Keratinocyte (primary cell): ENCODE results near the gene ARHGEF37. TPM values are rescaled to one million over a fixed set of nuclear protein-coding genes. Genes with fewer than 3 reads are reported as not detected.
A peak's percentile ranks its signal among the peaks of the same experiment; 100 is the strongest.
"Not testable (repeated sequence)": the region's sequence is repeated elsewhere in the genome, so short reads cannot be mapped to it uniquely, and the experiment has no call there.

ENCODE experiments used
- DNase-seq: peaks from one replicate; pipeline ENCODE4 v3.0.0-alpha.2; 2011; ENCODE audit warnings: low read depth, missing footprints, low spot score
- FAIRE-seq: peaks from 2 replicates; lab custom pipeline; 2011; peaks lifted over from hg19 to GRCh38; lab: Jason Lieb, UNC
- H2AFZ ChIP-seq: 2 replicates; pipeline ENCODE4 v1.6.0; 2012; ENCODE audit warnings: low read length, control low read depth, inconsistent platforms; ENCODE audit not compliant: control insufficient read depth
- H3K27ac ChIP-seq: 2 replicates; pipeline ENCODE4 v1.5.1; 2011; ENCODE audit warnings: low read length; ENCODE audit not compliant: control insufficient read depth, insufficient read depth
- H3K27me3 ChIP-seq: 3 replicates; pipeline ENCODE4 v1.6.0; 2011; ENCODE audit warnings: low read length; ENCODE audit not compliant: control insufficient read depth, insufficient read depth; ENCODE audit errors: extremely low read depth
- H3K36me3 ChIP-seq, 2 experiments: 2 replicates in 1 of 2; 3 replicates in 1 of 2; pipeline ENCODE4 v1.5.1; 2011; ENCODE audit warnings: low read length in 2 of 2, mild to moderate bottlenecking in 1 of 2; ENCODE audit not compliant: control insufficient read depth in 2 of 2, insufficient read depth in 2 of 2; ENCODE audit errors: extremely low read depth in 1 of 2
- H3K4me1 ChIP-seq: 3 replicates; pipeline ENCODE4 v1.5.1; 2011; ENCODE audit warnings: low read length; ENCODE audit not compliant: control insufficient read depth, insufficient read depth; ENCODE audit errors: extremely low read depth
- H3K4me2 ChIP-seq: 3 replicates; pipeline ENCODE4 v1.6.0; 2011; ENCODE audit warnings: low read depth, low read length; ENCODE audit not compliant: control insufficient read depth, insufficient read depth; ENCODE audit errors: extremely low read depth
- H3K4me3 ChIP-seq, 3 experiments: fragments of 200-600 bp in 1 of 3; sonication (generic) in 1 of 3; 2 replicates in 2 of 3; 3 replicates in 1 of 3; pipeline ENCODE4 v1.5.1; 2011 to 2016; ENCODE audit warnings: low read length in 3 of 3, mild to moderate bottlenecking in 3 of 3, control low read depth in 2 of 3, inconsistent platforms in 1 of 3, low read depth in 1 of 3, mixed read lengths in 1 of 3, mixed run types in 1 of 3, moderate library complexity in 1 of 3; ENCODE audit not compliant: control insufficient read depth in 2 of 3, insufficient read depth in 2 of 3; ENCODE audit errors: extremely low read depth in 1 of 3
- H3K79me2 ChIP-seq: 2 replicates; pipeline ENCODE4 v1.6.0; 2012; ENCODE audit warnings: low read length; ENCODE audit not compliant: control insufficient read depth, insufficient read depth
- H3K9ac ChIP-seq: 3 replicates; pipeline ENCODE4 v1.6.0; 2011; ENCODE audit warnings: low read length; ENCODE audit not compliant: control insufficient read depth, insufficient read depth; ENCODE audit errors: extremely low read depth
- H3K9me1 ChIP-seq: 3 replicates; pipeline ENCODE4 v1.6.0; 2011; ENCODE audit warnings: low read length; ENCODE audit not compliant: control insufficient read depth, insufficient read depth; ENCODE audit errors: extremely low read depth
- H3K9me3 ChIP-seq: 2 replicates; pipeline ENCODE4 v1.5.1; 2012; ENCODE audit warnings: low read depth, low read length; ENCODE audit not compliant: control insufficient read depth
- H4K20me1 ChIP-seq: 3 replicates; pipeline ENCODE4 v1.6.0; 2011; ENCODE audit warnings: low read length; ENCODE audit not compliant: control insufficient read depth, insufficient read depth; ENCODE audit errors: extremely low read depth
- EZH2 ChIP-seq: IDR thresholded peaks from one replicate; pipeline ENCODE4 v1.6.1; 2012; ENCODE audit warnings: inconsistent platforms, mild to moderate bottlenecking, low read length, moderate library complexity
- dilution Hi-C: fragments of 300-500 bp; cut with MboI; formaldehyde crosslinking; loops from one replicate; pipeline ENCODE4 v1.7.0; 2020; ENCODE audit warnings: low sequenced_read_pairs; ENCODE audit not compliant: extremely low pct_ligation_motif_present
- polyA plus RNA-seq, 5 experiments: library from polyadenylated mRNA; depleted of rRNA in 3 of 5; stranded (reverse) in 3 of 5; stranded (forward) in 1 of 5; unstranded in 1 of 5; fragments of >200 nt; gene quantifications; 1 replicate in 1 of 5; 2 replicates in 3 of 5; 3 replicates in 1 of 5; pipeline versions ENCODE4 v1.2.1 to v1.2.3, GENCODE V29; 2011 to 2012; ENCODE audit warnings: missing spikeins in 2 of 5, low read depth in 1 of 5, low replicate concordance in 1 of 5
- TF ChIP-seq, protein P1 (sequence below), 3 experiments: IDR thresholded peaks in 1 of 3; conservative IDR thresholded peaks in 1 of 3; optimal IDR thresholded peaks in 1 of 3; 2 replicates in 2 of 3; 3 replicates in 1 of 3; pipeline versions ENCODE3 to v1.5.1; 2011; ENCODE audit warnings: low read length in 3 of 3, mild to moderate bottlenecking in 3 of 3, moderate library complexity in 2 of 3, control low read depth in 1 of 3, inconsistent platforms in 1 of 3; ENCODE audit not compliant: insufficient read depth in 2 of 3; ENCODE audit errors: extremely low read depth in 1 of 3

ARHGEF37 gene
- polyA plus RNA-seq, 1 donor (not counting 4 experiments of a cell fraction or from before 2014, with no cell fraction given), result 8.7 TPM

GRCh38 chr5:149594206-149594895 is 13.1 kb downstream of the ARHGEF37 start:
- Histone ChIP-seq H3K36me3 (peaks cover 0 to 2% of the 10 kb centered on the region in 2 experiments), H3K9ac (no peak overlapping the region), H3K79me2 (no peaks in the 10 kb centered on the region), H3K27me3 (no peaks in the 10 kb centered on the region), H3K4me1 (peaks cover 8% of the 10 kb centered on the region), H3K27ac (no peak overlapping the region), H3K4me3 (no peak overlapping the region), H3K9me3 (no peaks in the 10 kb centered on the region), H3K9me1 (no peaks in the 10 kb centered on the region), H4K20me1 (no peaks in the 10 kb centered on the region), H2AFZ (no peak overlapping the region), H3K4me2 (no peak overlapping the region)
- dilution Hi-C loops, result no loop called here
- TF ChIP-seq, protein P1, sequence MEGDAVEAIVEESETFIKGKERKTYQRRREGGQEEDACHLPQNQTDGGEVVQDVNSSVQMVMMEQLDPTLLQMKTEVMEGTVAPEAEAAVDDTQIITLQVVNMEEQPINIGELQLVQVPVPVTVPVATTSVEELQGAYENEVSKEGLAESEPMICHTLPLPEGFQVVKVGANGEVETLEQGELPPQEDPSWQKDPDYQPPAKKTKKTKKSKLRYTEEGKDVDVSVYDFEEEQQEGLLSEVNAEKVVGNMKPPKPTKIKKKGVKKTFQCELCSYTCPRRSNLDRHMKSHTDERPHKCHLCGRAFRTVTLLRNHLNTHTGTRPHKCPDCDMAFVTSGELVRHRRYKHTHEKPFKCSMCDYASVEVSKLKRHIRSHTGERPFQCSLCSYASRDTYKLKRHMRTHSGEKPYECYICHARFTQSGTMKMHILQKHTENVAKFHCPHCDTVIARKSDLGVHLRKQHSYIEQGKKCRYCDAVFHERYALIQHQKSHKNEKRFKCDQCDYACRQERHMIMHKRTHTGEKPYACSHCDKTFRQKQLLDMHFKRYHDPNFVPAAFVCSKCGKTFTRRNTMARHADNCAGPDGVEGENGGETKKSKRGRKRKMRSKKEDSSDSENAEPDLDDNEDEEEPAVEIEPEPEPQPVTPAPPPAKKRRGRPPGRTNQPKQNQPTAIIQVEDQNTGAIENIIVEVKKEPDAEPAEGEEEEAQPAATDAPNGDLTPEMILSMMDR (optimal IDR thresholded peaks at IDR 0.05 in 1 of 3, IDR thresholded peaks at IDR 0.05 in 1 of 3, conservative IDR thresholded peaks at IDR 0.05 in 1 of 3; ENCODE audit: extremely low read depth in 1 of 3, insufficient read depth in 2 of 3, low read length in 3 of 3), result no peak
- no peak for TF ChIP-seq EZH2
- FAIRE-seq (peak; percentile 5), DNase-seq (no peak)

GRCh38 chr5:149595105-149595504 is 13.8 kb downstream of the ARHGEF37 start:
- H3K9ac ChIP-seq, H2AFZ ChIP-seq, H3K4me2 ChIP-seq, H3K4me1 ChIP-seq, H3K79me2 ChIP-seq, H3K27me3 ChIP-seq, H3K9me1 ChIP-seq, H3K36me3 ChIP-seq, H4K20me1 ChIP-seq, H3K27ac ChIP-seq, dilution Hi-C loops, H3K9me3 ChIP-seq, H3K4me3 ChIP-seq, DNase-seq: not testable (repeated sequence)
- peak; percentile 70 for FAIRE-seq

DNA sequence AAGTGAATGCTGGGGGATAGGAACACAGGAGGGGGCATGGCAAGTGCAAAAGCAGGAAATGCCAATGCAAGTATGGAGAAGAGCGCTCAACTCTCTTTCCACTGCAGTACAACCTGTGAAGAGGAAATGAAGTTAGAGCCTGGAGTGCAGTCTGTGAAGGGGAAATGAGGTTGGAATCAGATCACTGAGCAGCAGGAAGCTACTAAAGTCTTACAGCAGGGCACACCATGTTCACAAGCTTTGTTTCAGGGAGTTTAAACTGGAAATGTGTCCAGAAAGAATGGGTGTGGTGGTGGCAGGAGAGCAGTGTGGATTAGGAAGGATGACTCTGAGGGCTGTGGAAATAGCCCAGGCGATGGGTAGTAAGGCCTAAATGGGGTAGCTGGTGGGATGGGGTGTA is 15.4 kb downstream of the ARHGEF37 start:
- Histone ChIP-seq H3K27me3 (no peaks in the 10 kb centered on the region), H3K4me1 (peaks cover 8% of the 10 kb centered on the region), H3K9me3 (no peaks in the 10 kb centered on the region), H3K9me1 (no peaks in the 10 kb centered on the region), H3K4me3 (no peak overlapping the region), H2AFZ (no peak overlapping the region), H3K79me2 (no peaks in the 10 kb centered on the region), H3K4me2 (no peak overlapping the region), H4K20me1 (no peaks in the 10 kb centered on the region), H3K9ac (no peak overlapping the region), H3K27ac (no peak overlapping the region), H3K36me3 (peaks cover 0 to 6% of the 10 kb centered on the region in 2 experiments)
- TF ChIP-seq, protein P1 (optimal IDR thresholded peaks at IDR 0.05 in 1 of 3, IDR thresholded peaks at IDR 0.05 in 1 of 3, conservative IDR thresholded peaks at IDR 0.05 in 1 of 3; ENCODE audit: extremely low read depth in 1 of 3, insufficient read depth in 2 of 3, low read length in 3 of 3), result no peak
- TF ChIP-seq EZH2, result no peak
- FAIRE-seq (no peak), DNase-seq (no peak)
- dilution Hi-C loops, result no loop called here
